ENCODE results near the gene MAGT1.
A peak's percentile ranks its signal among the peaks of the same experiment; 100 is the strongest.

MAGT1 gene

GRCh38 chrX:77785486-77786364 is 109.5 kb downstream of the MAGT1 start, which contains the start of gene ATRX:
TSS of gene ATRX (minus strand) at chrX:77786216. CDS start at chrX:77786001, 215 bp downstream.
- Mint-ChIP-seq H3K4me3 (peak within 1 kb of the TSS; percentile 99 to 100 (median 99)), H3K9me3 (peaks cover 5% of the 10 kb centered on the region), H3K36me3 (ENCODE audit: low read depth) (peaks cover 7% of the 10 kb centered on the region), H3K27me3 (ENCODE audit: low read depth) (no peaks in the 10 kb centered on the region), H3K27ac (peak within 1 kb of the TSS; percentile 100), H3K4me1 (peaks cover 14% of the 10 kb centered on the region)
- TF ChIP-seq CTCF (IDR thresholded peaks at IDR 0.05; ENCODE audit: unreplicated experiment in 3 of 3) = no peak

- no peaks in the 10 kb centered on the region for H3K27me3 Mint-ChIP-seq (ENCODE audit: low read depth)
- peaks cover 20% of the 10 kb centered on the region for H3K4me1 Mint-ChIP-seq
- H3K4me3 Mint-ChIP-seq = no peak overlapping the region
- peaks cover 28% of the 10 kb centered on the region for H3K36me3 Mint-ChIP-seq (ENCODE audit: low read depth)
- TF ChIP-seq CTCF (IDR thresholded peaks at IDR 0.05; ENCODE audit: unreplicated experiment in 3 of 3) = no peak
- no peak overlapping the region for H3K27ac Mint-ChIP-seq
- peaks cover 15% of the 10 kb centered on the region for H3K9me3 Mint-ChIP-seq
Measured at GRCh38 chrX:77779695-77780094, 115.5 kb downstream of the MAGT1 start.

GRCh38 chrX:77776659-77777058 is 118.6 kb downstream of the MAGT1 start:
- Mint-ChIP-seq H3K9me3 (peaks cover 21% of the 10 kb centered on the region), H3K4me1 (peaks cover 8% of the 10 kb centered on the region), H3K4me3 (no peak overlapping the region), H3K27me3 (ENCODE audit: low read depth) (no peaks in the 10 kb centered on the region), H3K27ac (no peak overlapping the region), H3K36me3 (ENCODE audit: low read depth) (peaks cover 35% of the 10 kb centered on the region)
- no peak for TF ChIP-seq CTCF (IDR thresholded peaks at IDR 0.05; ENCODE audit: unreplicated experiment in 3 of 3)

Data from nephron (organoid).